ENCODE measurements around the gene CDC40. TPM values are rescaled to one million over a fixed set of nuclear protein-coding genes. Genes with fewer than 3 reads are reported as not detected.

The CDC40 gene
- total RNA-seq, 4 donors from 2014 or later = 11.8 to 25.9 (median 18.3) TPM

- H3K9me3 ChIP-seq = no peaks in the 10 kb centered on the region
- WGBS, 2 donors (ENCODE audit: low coverage in 1 of 2) = 96 to 100% methylated on average over 3 of the region's 3 CpGs
- peaks cover 0 to 13% (median 0%) of the 10 kb centered on the region in 3 donors for H3K4me1 ChIP-seq
- ATAC-seq = no peak
- H3K4me3 ChIP-seq = no peak overlapping the region
- H3K27me3 ChIP-seq = no peaks in the 10 kb centered on the region
- H3K27ac ChIP-seq = no peak overlapping the region
- TF ChIP-seq POLR2A (IDR thresholded peaks at IDR 0.05) (no peak), EP300 (IDR thresholded peaks at IDR 0.05) (no peak), POLR2AphosphoS5 (IDR thresholded peaks at IDR 0.05) (no peak), CTCF (IDR thresholded peaks at IDR 0.05) (no peak)
- H3K36me3 ChIP-seq = peaks cover 0 to 14% of the 10 kb centered on the region in 2 donors
Observed at GRCh38 chr6:110198561-110198960, 18.3 kb downstream of the CDC40 start.

- no peaks in the 10 kb centered on the region for H3K27me3 ChIP-seq
- no peak for TF ChIP-seq CTCF (IDR thresholded peaks at IDR 0.05)
- TF ChIP-seq POLR2AphosphoS5 (IDR thresholded peaks at IDR 0.05) = no peak
- TF ChIP-seq POLR2A (IDR thresholded peaks at IDR 0.05) = no peak
- no peak for TF ChIP-seq EP300 (IDR thresholded peaks at IDR 0.05)
- H3K4me3 ChIP-seq = no peak overlapping the region
- no peaks in the 10 kb centered on the region for H3K36me3 ChIP-seq
- no peak for ATAC-seq
- peaks cover 0 to 13% (median 0%) of the 10 kb centered on the region in 3 donors for H3K4me1 ChIP-seq
- 90 to 100% methylated on average over 3 of the region's 3 CpGs for WGBS, 2 donors (ENCODE audit: low coverage in 1 of 2)
- no peaks in the 10 kb centered on the region for H3K9me3 ChIP-seq
- H3K27ac ChIP-seq = no peak overlapping the region
Observed at GRCh38 chr6:110201151-110201884, 21.1 kb downstream of the CDC40 start.

- Histone ChIP-seq H3K27ac (no peak overlapping the region), H3K9me3 (no peaks in the 10 kb centered on the region), H3K27me3 (no peaks in the 10 kb centered on the region), H3K4me3 (no peak overlapping the region), H3K36me3 (peaks cover 5 to 40% of the 10 kb centered on the region in 2 donors), H3K4me1 (no peaks in the 10 kb centered on the region)
- ATAC-seq = no peak
- whole genome bisulfite sequencing, 2 donors (ENCODE audit: low coverage in 1 of 2) = 94 to 98% methylated on average over 3 of the region's 3 CpGs
- no peak for TF ChIP-seq CTCF (IDR thresholded peaks at IDR 0.05)
- no peak for TF ChIP-seq POLR2A (IDR thresholded peaks at IDR 0.05)
- TF ChIP-seq POLR2AphosphoS5 (IDR thresholded peaks at IDR 0.05) = no peak
- TF ChIP-seq EP300 (IDR thresholded peaks at IDR 0.05) = no peak
Observed at GRCh38 chr6:110207652-110208051, 27.4 kb downstream of the CDC40 start.

- TF ChIP-seq CTCF (IDR thresholded peaks at IDR 0.05) (no peak), EP300 (IDR thresholded peaks at IDR 0.05) (no peak), POLR2A (IDR thresholded peaks at IDR 0.05) (no peak), POLR2AphosphoS5 (IDR thresholded peaks at IDR 0.05) (no peak)
- no peaks in the 10 kb centered on the region for H3K9me3 ChIP-seq
- WGBS, 2 donors (ENCODE audit: low coverage in 1 of 2) = 86 to 89% methylated on average over 1 of the region's 1 CpG
- H3K36me3 ChIP-seq = peaks cover 5 to 81% of the 10 kb centered on the region in 2 donors
- H3K4me3 ChIP-seq = no peak overlapping the region
- H3K4me1 ChIP-seq = no peaks in the 10 kb centered on the region
- ATAC-seq = no peak
- no peak overlapping the region for H3K27ac ChIP-seq
- no peaks in the 10 kb centered on the region for H3K27me3 ChIP-seq
Observed at GRCh38 chr6:110211753-110212152, 31.5 kb downstream of the CDC40 start.

GRCh38 chr6:110214338-110214737 is 34.1 kb downstream of the CDC40 start:
- 50 to 67% methylated on average over 1 of the region's 1 CpG for WGBS, 2 donors (ENCODE audit: low coverage in 1 of 2)
- no peak for TF ChIP-seq CTCF (IDR thresholded peaks at IDR 0.05)
- TF ChIP-seq EP300 (IDR thresholded peaks at IDR 0.05) = no peak
- no peak for TF ChIP-seq POLR2A (IDR thresholded peaks at IDR 0.05)
- no peak for TF ChIP-seq POLR2AphosphoS5 (IDR thresholded peaks at IDR 0.05)
- Histone ChIP-seq H3K4me1 (no peaks in the 10 kb centered on the region), H3K27ac (no peak overlapping the region), H3K36me3 (peaks cover 5 to 90% of the 10 kb centered on the region in 2 donors), H3K9me3 (no peaks in the 10 kb centered on the region), H3K4me3 (no peak overlapping the region), H3K27me3 (no peaks in the 10 kb centered on the region)
- no peak for ATAC-seq

Data from gastroesophageal sphincter (tissue), 4 donors.